ENCODE data around the gene TBC1D14. TPM values are rescaled to one million over a fixed set of nuclear protein-coding genes. Genes with fewer than 3 reads are reported as not detected.

Gene TBC1D14
- total RNA-seq, 1 experiment from 2014 or later: 50.2 TPM

DNA sequence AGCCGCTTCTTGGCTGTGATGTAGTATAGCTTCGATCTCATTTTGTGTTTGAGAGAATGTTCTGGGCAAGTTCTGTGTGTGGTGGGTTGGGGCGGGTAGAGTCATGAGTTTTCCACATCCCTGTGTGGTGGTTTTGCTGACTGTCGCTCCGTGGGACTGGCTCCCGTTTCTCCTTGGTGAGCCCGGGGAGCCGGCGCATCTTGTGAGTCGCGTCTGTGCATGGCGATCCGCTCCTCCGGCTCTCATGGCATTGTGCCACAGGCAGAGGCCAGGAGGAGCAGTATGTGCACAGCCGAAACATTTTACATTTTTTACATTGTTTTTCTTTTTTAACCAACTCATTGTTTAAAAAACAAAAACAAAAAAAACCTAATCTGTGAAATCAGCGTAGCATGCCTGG, 27.7 kb upstream of the TBC1D14 start:
- Mint-ChIP-seq H3K36me3 (ENCODE audit: insufficient read depth in 1 of 3, low read depth in 3 of 3) (peaks cover 26 to 56% (median 55%) of the 10 kb centered on the region in 3 experiments; a peak in 6 of 7 replicates), H3K27ac (peak overlapping the region in 1 of 3 experiments; percentile 9; a peak in 1 of 7 replicates), H3K4me1 (peaks cover 12 to 18% of the 10 kb centered on the region in 2 experiments), H3K4me3 (no peak overlapping the region), H3K27me3 (ENCODE audit: low read depth) (peaks cover 1% of the 10 kb centered on the region; the same call in 1 of the 2 replicates), H3K9me3 (no peaks in the 10 kb centered on the region)
- Histone ChIP-seq H2BK20ac (ENCODE audit: low read depth, low read length, poor library complexity, severe bottlenecking) (no peak overlapping the region), H4K20me1 (ENCODE audit: control insufficient read depth, insufficient read depth, insufficient read length) (no peaks in the 10 kb centered on the region), H3K4me1 (ENCODE audit: insufficient read depth, low read length) (no peaks in the 10 kb centered on the region; the same call in 1 of the 2 replicates), H4K5ac (ENCODE audit: insufficient read length, low read depth, low read length) (no peak overlapping the region), H3K4me2 (ENCODE audit: insufficient read depth, insufficient read length, low read length) (no peak overlapping the region), H2BK120ac (ENCODE audit: low read depth, low read length, poor library complexity, severe bottlenecking) (no peak overlapping the region), H3K23me2 (ENCODE audit: insufficient read length, low read depth, low read length, poor library complexity, severe bottlenecking) (no peaks in the 10 kb centered on the region), H3K79me1 (ENCODE audit: insufficient read depth, low read depth, low read length, poor library complexity, severe bottlenecking) (no peaks in the 10 kb centered on the region), H3K14ac (ENCODE audit: insufficient read depth, low read length) (no peak overlapping the region), H3K9me3 (ENCODE audit: control insufficient read depth, low read depth, low read length) (no peaks in the 10 kb centered on the region), H3T11ph (ENCODE audit: low read length) (no peak overlapping the region), H3K23ac (ENCODE audit: insufficient read length, low read depth, low read length) (no peak overlapping the region), H3K9ac (ENCODE audit: extremely low read depth, insufficient read length, low read length) (no peak overlapping the region), H4K8ac (replicated peaks; ENCODE audit: insufficient read length, low read depth, low read length) (no peak overlapping the region), H3K4ac (ENCODE audit: low read depth, low read length) (no peak overlapping the region), H2BK15ac (ENCODE audit: low read depth, low read length) (no peak overlapping the region), H2AK5ac (ENCODE audit: insufficient read length, low read length) (no peak overlapping the region), H2BK5ac (ENCODE audit: insufficient read length, low read length) (no peak overlapping the region), H3K27ac (ENCODE audit: insufficient read length, low read depth, low read length) (no peak overlapping the region), H3K56ac (ENCODE audit: insufficient read length, low read depth, low read length) (no peak overlapping the region), H2AFZ (ENCODE audit: low read length) (no peak overlapping the region), H2BK12ac (ENCODE audit: insufficient read length, low read depth, low read length) (no peak overlapping the region), H3K27me3 (ENCODE audit: insufficient read depth, low read length) (no peaks in the 10 kb centered on the region), H4K91ac (ENCODE audit: insufficient read length, low read depth, low read length) (no peak overlapping the region), H3K79me2 (ENCODE audit: insufficient read depth, low read length) (no peaks in the 10 kb centered on the region), H3K18ac (ENCODE audit: insufficient read length, low read depth, low read length) (no peak overlapping the region)
- no CpG with 5 or more reads among the region's 16 CpGs for WGBS (ENCODE audit: extremely low coverage, insufficient read length, low lambda C conversion rate)
- DNase-seq: no peak
- TF ChIP-seq, protein P1, sequence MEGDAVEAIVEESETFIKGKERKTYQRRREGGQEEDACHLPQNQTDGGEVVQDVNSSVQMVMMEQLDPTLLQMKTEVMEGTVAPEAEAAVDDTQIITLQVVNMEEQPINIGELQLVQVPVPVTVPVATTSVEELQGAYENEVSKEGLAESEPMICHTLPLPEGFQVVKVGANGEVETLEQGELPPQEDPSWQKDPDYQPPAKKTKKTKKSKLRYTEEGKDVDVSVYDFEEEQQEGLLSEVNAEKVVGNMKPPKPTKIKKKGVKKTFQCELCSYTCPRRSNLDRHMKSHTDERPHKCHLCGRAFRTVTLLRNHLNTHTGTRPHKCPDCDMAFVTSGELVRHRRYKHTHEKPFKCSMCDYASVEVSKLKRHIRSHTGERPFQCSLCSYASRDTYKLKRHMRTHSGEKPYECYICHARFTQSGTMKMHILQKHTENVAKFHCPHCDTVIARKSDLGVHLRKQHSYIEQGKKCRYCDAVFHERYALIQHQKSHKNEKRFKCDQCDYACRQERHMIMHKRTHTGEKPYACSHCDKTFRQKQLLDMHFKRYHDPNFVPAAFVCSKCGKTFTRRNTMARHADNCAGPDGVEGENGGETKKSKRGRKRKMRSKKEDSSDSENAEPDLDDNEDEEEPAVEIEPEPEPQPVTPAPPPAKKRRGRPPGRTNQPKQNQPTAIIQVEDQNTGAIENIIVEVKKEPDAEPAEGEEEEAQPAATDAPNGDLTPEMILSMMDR (conservative IDR thresholded peaks at IDR 0.05): no peak
